GM19324 (cell line): Measurements from ENCODE around the gene CNTROB.

Experiments used
- ATAC-seq: cut with Tn5 transposase; IDR thresholded peaks from one replicate; pipeline ENCODE4 v1.9.1; 2021; ENCODE audit warnings: mild to moderate bottlenecking, moderate library complexity; ENCODE audit not compliant: unreplicated experiment, low FRiP score

The CNTROB gene, protein sequence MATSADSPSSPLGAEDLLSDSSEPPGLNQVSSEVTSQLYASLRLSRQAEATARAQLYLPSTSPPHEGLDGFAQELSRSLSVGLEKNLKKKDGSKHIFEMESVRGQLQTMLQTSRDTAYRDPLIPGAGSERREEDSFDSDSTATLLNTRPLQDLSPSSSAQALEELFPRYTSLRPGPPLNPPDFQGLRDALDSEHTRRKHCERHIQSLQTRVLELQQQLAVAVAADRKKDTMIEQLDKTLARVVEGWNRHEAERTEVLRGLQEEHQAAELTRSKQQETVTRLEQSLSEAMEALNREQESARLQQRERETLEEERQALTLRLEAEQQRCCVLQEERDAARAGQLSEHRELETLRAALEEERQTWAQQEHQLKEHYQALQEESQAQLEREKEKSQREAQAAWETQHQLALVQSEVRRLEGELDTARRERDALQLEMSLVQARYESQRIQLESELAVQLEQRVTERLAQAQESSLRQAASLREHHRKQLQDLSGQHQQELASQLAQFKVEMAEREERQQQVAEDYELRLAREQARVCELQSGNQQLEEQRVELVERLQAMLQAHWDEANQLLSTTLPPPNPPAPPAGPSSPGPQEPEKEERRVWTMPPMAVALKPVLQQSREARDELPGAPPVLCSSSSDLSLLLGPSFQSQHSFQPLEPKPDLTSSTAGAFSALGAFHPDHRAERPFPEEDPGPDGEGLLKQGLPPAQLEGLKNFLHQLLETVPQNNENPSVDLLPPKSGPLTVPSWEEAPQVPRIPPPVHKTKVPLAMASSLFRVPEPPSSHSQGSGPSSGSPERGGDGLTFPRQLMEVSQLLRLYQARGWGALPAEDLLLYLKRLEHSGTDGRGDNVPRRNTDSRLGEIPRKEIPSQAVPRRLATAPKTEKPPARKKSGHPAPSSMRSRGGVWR

DNA sequence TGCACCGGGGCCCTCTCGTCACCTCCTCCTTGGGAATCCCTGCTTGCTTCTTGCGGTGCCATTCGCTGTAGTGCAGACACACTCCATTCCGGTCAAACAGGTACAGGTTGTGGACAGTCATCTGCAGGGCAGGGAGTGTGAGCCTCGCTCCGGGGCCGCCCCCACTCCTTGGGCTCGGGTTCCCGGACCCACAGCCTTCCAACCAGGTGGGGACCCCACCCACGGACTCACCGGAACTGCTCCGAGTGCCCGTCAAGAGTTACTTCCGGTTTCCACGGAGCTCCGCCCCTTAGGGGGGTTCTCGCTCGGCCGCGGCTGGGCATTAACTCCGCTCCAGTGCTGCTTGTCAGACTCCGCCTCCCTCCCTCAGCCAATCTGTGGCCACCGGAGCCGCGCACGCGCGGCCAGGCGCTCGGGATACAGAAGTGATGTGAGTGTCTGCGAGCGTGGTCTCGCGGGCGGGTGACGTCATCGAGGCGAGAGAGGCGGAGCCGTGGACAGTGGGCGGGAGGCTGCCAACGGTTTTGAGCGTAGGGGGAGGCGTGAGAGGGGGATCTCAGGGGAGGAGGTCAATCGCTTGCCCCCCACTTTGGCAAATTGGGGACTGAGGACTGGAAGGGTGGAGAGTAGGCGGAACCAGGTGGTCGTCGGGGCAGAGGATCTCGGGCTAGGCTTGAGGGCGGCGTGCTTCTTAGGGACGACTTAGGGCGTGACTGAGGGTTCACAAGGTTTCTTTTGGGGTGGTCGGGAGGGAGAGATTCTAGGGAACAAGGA lies at the start of gene CNTROB, which contains the start of gene TRAPPC1:
CNTROB (plus strand) TSS at position 498 of the 774 bp plus-strand sequence. CDS start 874 bp downstream, outside the sequence.
TRAPPC1 (minus strand) TSS at position 238 of the 774 bp plus-strand sequence; CDS start at position 121, 117 bp downstream.
- ATAC-seq, result peak; percentile 97

DNA sequence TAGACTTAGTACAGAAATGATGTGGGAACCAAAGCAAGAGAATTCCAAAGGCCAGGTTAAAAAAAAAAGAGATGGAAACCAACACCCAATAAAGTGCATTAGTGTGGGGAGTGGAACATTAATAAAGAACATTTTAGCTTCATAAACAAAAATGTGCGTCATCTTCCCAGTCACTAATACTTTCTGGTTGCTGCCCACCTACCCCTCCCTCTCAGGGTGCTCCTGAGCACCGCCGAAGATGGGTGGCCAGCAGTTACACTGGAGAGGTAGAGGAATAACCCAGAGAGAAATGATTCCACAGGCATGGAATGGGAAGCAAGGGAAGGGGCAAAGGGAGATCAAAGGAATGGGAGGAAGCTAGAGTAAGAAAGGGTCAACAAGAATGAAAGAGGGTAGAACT lies 49.4 kb upstream of the CNTROB start:
- no peak for ATAC-seq

DNA sequence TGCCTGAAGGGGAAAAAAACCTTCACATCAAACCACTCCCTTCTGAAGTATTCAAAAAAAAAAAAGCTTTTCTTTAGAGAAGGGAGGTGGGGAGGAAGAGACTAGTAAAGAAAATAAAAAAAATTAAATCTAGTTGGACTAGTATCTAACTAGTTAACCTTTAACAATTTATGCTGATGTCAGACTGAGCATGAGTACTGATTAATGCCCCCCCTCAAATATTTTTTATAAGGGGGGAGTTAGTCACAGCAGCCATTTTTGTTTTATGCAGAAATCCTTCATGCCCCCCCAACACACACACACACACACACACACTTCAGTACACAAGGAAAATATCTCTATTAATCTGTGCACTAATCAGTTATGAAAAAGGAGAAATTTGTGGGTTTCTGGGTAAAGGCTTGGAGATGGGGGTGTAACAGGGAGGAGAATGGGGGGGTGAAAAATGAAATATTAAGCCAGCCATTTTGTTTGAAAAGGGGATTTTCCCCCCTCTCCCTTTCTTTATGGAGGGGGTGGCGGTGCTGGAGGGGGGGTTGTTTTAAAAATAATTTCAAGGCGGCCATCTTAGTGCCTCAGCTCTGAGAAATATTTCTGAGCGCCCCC lies 48.1 kb upstream of the CNTROB start:
- no peak for ATAC-seq

DNA sequence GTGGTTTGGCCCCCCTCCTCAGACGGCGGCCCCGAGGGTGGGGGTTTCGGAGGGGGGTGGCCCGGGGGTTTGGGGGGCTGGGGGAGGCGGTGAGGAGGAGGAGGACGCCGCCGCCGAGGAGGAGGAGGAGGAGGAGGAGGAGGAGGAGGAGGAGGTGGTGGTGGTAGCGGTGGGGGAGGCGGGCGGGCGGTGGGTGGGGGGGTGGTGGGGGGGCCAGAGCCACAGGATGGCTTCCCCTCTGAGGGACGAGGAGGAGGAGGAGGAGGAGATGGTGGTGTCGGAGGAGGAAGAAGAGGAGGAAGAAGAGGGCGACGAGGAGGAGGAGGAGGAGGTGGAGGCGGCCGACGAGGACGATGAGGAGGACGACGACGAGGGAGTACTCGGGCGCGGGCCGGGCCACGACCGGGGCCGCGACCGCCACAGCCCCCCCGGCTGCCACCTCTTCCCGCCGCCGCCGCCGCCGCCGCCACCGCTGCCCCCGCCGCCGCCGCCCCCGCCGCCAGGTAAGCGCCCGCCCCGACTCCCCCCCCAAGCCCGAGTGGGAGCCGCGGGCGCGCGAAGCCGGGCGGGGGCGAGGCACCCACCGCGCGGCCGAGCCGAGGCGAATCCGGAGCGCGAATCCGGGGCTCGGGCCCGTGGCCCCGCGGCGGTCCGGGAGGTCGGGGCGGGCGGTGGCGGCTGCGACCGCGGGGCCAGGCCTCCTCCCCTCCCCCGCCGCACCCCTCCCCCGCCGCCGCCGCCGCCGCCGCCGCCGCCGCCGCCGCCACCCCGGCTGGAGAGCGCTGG lies 47.2 kb upstream of the CNTROB start:
- ATAC-seq, result no peak

DNA sequence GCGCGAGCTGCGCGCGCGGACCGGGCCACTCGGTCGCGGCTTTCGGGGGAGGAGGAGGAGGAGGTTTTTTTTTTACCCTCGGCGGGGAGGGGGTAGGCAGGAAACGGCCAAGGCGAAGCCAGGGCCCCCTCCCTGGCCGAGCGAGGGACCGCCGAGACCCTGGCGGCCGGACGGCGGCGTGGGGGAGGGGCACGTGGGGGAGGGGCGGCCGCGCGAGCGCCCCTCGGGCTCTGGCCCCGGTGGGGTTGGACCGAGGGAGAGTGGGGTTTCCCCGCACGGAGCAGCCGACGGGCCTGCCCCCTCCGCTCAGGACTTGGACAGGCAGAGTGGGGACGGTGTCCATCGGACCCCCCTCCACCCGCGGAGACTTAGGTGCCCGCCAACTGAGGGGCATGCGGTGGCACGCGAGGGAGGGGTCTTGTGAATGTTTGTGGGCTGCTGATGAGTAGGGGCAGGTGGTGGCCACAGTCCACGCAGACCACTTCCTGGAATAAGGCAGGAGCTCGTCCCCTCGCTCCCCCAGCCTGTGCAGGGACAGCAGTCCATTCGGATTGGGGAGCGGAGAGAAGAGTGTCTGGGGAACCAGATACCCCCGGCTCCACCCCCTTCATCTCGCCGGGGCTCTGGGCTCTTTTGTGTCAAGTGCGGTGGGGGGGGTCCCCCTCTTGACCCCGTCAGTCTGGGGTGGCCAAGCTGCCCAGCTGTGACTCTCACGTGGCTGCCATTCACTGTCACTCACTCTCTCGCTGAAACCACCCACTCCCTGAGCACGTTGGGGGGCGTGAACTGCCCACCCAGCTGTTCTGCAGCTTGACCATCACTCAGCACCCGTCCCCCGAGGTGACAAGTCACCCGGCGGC lies 46.4 kb upstream of the CNTROB start:
- ATAC-seq, result no peak

DNA sequence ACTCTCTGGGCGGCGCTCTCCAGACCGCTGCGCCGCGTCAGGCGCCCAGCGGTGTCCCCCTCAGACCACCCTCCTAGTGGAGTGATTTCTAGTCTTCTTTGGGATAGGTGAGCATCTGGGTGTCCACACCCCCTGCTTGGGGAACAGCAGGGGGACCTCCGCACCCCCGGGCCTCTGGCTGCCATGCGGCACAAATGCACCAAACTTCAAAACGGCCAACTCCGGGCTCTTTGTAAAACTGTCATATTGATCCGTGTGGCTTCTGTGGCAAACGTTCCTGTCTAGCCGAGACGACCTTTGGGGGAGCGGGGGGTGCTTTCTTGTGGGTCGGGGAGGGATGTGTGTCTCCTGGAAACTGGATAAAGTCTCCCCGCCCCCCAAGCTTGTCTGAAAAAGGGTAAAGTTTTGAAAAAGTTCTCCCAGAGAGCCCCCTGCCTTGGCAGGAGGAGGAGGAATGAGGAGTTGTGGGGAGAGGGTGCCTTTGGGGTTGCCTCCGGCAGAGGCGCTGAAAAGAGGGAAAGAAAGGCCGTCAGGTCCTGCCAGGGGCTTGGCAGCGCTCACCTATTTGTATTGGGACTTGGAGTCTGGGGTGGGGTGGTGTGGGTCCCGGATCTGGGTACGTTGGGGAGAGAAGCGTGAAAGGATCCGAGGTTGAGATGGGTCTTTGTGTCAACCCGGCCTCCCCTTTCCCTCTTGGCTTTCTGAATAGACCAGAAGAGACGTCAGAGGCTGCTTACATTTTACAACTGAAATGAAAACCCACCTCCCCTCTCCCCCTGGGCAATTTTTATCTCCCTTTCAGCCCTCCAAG lies 45.6 kb upstream of the CNTROB start:
- ATAC-seq, result no peak

DNA sequence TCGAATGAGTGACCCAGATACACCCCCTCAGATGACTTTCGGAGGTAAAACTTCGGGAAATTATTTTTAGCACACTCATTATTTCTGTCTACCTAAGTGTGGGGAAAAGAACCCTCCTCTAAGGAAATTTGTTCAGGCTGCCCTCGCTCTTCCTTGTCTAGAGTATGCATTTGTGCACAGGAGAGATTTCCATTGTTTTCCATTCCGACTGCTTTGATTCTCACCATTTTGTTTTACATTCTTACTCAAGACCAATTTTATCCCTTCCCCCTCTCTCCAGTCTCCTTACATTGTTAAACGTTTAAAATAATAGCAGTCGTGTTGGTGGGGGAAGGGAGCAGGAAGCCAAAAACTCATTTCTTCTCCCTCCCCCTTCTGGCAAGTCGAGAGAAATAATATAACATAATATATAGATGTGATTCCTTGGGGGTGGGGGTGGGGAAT lies 44.9 kb upstream of the CNTROB start:
- ATAC-seq, result no peak

DNA sequence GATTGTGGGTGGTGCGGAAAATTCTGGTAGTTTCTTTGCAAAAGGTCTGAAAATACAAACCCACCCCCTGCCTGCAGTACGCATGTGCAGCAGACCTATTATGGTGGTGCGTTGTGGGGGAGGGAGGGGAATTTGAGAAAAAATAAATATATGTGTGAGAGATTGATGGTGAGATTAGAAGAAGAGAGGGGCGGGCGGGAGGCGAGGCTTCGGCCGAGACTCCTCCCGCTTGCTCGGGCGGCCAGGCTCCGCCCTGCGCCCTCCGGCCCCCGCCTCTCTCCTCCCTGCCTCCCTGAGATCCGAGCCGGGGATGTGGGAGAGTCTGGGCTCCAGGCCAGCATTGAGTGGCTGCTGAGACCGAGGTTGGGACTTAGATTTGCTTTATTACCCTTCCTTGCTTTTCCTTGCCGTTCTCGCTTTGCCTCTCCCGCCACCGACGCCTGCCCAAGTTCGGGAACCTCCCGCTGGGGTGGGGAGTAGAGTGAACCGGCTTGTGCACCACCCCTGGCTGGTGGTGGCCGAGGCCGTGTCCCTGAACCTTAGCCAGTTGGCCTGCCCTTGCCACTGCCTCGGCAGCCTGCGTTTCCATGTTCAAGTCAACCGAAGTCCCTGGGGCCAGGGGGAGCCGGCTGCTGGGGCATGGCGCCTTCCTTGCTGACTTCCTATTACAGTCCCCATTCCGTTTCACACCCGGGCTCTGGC lies 44.4 kb upstream of the CNTROB start:
- peak; percentile 59 for ATAC-seq

DNA sequence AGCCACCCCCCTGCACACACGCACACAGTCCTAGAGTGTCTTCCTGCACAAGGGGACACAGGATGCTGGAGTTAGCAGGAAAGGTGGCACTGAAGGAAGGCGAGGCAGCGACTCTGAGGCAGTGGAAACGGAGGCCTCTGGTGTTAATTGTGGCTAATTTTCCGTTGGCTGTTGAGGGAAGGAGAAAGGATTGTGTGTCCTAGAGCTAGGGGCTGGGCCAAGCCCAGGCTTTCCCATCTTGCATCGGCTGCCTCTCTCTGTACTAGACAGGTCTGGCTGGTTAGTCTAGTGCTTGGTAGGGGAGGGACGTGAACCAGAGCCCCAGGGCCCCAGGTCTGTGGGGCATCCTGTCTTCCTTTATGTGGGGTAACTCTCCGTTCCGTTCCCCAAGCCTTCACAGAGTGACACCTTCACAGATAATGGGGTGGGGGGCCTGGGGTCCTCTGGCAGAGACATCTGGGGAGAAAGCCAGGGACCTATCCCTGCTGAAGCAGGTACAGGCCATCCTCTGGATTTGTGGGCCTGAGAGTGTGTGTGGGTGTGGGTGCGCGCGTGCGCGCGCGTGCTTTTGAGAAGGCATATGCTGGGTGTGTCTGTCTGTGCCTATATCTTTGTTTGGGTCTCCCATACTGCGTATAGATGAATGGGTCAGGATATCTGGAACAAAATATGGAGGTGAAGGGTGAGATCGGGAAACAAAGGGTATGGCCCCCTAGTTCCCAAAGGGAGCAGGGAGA lies 43.7 kb upstream of the CNTROB start, which contains the start of gene CHD3:
CHD3 (plus strand) TSS at position 606 of the 737 bp plus-strand sequence. CDS start 212 bp downstream, outside the sequence.
- no peak for ATAC-seq

DNA sequence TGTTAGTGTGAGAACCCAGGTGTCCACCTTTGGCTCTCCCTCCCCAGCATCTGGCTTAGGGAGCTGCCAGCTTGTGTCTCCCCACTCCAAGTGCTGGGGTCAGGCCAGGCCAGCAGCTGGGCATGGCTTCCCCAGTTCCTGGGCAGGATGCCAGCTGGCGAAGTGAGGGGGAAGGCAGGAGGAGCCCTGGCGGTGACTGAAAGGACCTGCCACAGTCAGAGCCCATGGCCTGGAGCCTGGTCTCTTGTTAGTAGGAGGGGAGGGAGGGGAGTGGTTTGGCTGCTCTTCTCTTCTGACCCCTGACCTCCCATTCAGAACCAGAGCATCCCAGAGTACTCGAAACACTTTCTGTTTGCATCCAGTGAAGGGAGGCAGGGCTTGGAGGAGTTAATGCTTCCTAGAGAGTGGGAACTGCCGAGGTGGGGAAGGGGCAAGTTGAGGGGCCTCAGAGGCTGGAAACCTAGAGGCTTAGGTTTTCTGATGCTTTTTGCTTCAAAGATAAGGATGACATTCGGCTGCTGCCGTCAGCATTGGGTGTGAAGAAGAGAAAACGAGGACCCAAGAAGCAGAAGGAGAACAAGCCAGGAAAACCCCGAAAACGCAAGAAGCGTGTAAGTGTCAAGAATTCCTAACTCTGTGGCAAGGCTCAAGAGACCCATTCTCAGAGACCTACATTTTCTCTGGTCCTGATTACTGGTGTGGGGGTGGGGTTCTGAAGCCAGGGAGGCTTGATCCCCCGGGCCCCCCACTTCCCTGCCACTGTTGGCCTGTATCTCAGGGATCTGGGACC lies 42.6 kb upstream of the CNTROB start:
- no peak for ATAC-seq

DNA sequence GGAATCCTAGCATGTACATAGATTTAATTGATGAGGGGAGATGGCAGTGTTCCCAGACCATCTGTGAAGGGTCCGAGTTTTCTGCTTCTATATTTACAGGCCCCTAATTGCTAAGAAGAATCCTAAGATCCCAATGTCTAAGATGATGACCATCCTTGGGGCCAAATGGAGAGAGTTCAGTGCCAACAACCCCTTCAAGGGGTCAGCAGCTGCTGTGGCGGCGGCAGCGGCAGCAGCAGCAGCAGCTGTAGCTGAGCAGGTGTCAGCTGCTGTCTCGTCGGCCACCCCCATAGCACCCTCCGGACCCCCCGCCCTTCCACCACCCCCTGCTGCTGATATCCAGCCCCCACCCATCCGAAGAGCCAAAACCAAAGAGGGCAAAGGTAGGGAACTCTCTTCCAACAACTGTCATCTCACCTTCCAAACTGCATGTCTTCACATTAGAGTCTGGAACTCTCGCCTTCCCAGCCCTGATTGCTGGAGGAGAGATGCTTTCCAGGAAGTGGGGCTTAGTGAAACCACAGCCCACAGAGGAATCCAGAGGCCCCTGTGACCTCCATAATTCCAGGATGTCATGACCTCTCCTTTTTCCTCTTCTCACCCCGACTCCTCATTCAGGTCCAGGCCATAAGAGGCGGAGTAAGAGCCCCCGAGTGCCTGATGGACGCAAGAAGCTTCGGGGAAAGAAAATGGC lies 38.7 kb upstream of the CNTROB start:
- no peak for ATAC-seq

DNA sequence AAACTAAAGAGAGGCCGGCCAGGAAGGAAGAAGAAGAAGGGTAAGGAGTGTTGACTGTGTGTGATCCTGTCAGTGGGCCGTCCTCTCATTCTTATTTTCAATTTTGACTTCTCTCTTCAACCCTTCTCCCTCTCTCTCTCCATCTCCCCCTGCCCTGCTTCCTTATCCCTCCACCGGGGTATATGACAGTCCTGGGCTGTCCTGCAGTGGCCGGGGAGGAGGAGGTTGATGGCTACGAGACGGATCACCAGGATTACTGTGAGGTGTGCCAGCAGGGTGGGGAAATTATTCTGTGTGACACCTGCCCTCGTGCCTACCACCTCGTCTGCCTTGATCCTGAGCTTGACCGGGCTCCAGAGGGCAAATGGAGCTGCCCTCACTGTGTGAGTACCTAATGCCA lies 37.8 kb upstream of the CNTROB start:
- ATAC-seq, result no peak

DNA sequence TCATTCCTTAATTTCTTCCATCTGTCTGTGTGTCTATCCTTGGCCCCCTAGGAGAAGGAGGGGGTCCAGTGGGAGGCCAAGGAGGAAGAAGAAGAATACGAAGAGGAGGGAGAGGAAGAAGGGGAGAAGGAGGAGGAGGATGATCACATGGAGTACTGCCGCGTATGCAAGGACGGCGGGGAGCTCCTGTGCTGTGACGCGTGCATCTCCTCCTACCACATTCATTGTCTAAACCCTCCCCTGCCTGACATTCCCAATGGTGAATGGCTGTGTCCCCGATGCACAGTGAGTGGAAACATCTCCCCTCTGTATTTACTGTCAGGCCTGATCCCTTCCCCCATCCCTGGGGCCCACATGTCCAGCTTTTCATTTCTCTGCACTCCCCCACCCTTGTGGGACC lies 37.1 kb upstream of the CNTROB start:
- ATAC-seq, result no peak

DNA sequence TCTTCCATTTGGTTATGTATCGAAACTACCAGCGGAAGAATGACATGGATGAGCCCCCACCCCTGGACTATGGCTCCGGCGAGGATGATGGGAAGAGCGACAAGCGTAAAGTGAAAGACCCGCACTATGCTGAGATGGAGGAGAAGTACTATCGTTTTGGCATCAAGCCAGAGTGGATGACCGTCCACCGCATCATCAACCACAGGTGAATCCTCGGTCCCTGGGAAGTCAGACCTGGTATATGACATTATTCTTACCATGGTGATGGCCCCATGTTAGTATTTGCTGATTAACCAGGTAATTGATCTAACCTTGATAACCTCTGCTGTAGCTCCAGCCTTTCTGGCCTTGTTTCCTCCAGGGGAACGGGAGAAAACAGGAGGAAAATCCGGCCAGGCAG lies 34.9 kb upstream of the CNTROB start:
- no peak for ATAC-seq

DNA sequence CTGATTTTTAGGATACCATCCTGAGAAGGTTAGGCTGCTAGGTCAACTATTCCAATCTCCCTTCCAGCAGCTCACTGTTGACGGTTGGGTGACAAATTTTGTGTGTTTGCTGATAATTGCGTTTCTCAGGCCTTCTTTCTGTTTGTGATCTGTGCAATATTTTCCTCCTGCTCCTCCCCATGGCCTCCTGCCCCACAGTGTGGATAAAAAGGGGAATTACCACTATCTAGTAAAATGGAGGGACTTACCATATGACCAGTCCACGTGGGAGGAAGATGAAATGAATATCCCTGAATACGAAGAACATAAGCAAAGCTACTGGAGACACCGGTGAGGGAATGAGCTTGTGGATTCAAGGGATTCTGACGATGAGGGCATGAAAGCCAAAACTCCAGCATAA lies 34.2 kb upstream of the CNTROB start:
- ATAC-seq, result no peak
